Left lung (tissue), 10 donors: ENCODE results near the gene KCNK10. TPM values are rescaled to one million over a fixed set of nuclear protein-coding genes. Genes with fewer than 3 reads are reported as not detected.

Source experiments
- ATAC-seq: fragments of 200-7000 bp; cut with Tn5 transposase; one replicate; pipeline ENCODE4 v1.9.1; 2020; ENCODE audit warnings: moderate library complexity
- DNase-seq, 4 donors: peaks; one replicate each; pipeline ENCODE4 v3.0.0-alpha.2; 2013 to 2020
- H3K27ac ChIP-seq, 2 donors: fragments of 200-600 bp; sonication (generic) in 1 of 2; one replicate each; pipeline versions ENCODE4 v1.5.0 to v1.8.0; 2020 to 2021
- H3K27me3 ChIP-seq, 2 donors: fragments of 200-600 bp; sonication (generic) in 1 of 2; one replicate each; pipeline versions ENCODE4 v1.5.0 to v1.8.0; 2020 to 2021
- H3K36me3 ChIP-seq, 2 donors: fragments of 200-600 bp; sonication (generic) in 1 of 2; one replicate each; pipeline versions ENCODE4 v1.5.0 to v1.8.0; 2020 to 2021
- H3K4me1 ChIP-seq, 2 donors: fragments of 200-600 bp; one replicate each; pipeline ENCODE4 v1.8.0; 2021
- H3K4me3 ChIP-seq, 2 donors: fragments of 200-600 bp; sonication (generic) in 1 of 2; one replicate each; pipeline versions ENCODE4 v1.5.0 to v1.8.0; 2020 to 2021; ENCODE audit warnings: mild to moderate bottlenecking in 1 of 2
- H3K9me3 ChIP-seq, 2 donors: fragments of 200-600 bp; sonication (generic) in 1 of 2; one replicate each; pipeline versions ENCODE4 v1.5.0 to v1.8.0; 2020 to 2021
- intact Hi-C, 2 donors: fragments of 100-400 bp; cut with DNase I; formaldehyde crosslinking; loops; one replicate each; pipeline versions ENCODE4 v1.11.2 to v1.14.2; 2022
- polyA plus RNA-seq, 6 donors: library from polyadenylated mRNA; unstranded; fragments of 120-200 nt; gene quantifications; one replicate each; pipeline ENCODE4 v1.2.1, GENCODE V29; 2013; ENCODE audit not compliant: insufficient read length in 6 of 6
- total RNA-seq, 2 donors: library from RNA; stranded (reverse); fragmentation: NEBNext Ultra II Directional; extraction: Animal tissue kit (Norgen Biotek cat#: 25700); gene quantifications; one replicate each; pipeline ENCODE4 v1.2.1, GENCODE V29; 2021
- TF ChIP-seq, protein P1 (sequence below), 2 donors: fragments of 200-600 bp; sonication (generic) in 1 of 2; IDR thresholded peaks; one replicate each; pipeline versions ENCODE4 v1.5.0 to v1.8.0; 2021; ENCODE audit warnings: antibody characterized with exemption in 2 of 2
- donor health status: DM: no; HTN: yes; CAD: no.
- donor health status: DM: no; HTN: no; CAD: no.

Gene KCNK10
- total and polyA plus RNA-seq, 8 donors: 0.13 to 0.21 (median 0.16) TPM; not detected in 2

- H3K4me3 ChIP-seq: no peak overlapping the region
- intact Hi-C loops: no loop called here
- no peaks in the 10 kb centered on the region for H3K9me3 ChIP-seq
- H3K27me3 ChIP-seq: no peaks in the 10 kb centered on the region
- ATAC-seq: no peak
- no peak overlapping the region for H3K27ac ChIP-seq
- H3K4me1 ChIP-seq: no peaks in the 10 kb centered on the region
- H3K36me3 ChIP-seq: no peaks in the 10 kb centered on the region
- TF ChIP-seq, protein P1, sequence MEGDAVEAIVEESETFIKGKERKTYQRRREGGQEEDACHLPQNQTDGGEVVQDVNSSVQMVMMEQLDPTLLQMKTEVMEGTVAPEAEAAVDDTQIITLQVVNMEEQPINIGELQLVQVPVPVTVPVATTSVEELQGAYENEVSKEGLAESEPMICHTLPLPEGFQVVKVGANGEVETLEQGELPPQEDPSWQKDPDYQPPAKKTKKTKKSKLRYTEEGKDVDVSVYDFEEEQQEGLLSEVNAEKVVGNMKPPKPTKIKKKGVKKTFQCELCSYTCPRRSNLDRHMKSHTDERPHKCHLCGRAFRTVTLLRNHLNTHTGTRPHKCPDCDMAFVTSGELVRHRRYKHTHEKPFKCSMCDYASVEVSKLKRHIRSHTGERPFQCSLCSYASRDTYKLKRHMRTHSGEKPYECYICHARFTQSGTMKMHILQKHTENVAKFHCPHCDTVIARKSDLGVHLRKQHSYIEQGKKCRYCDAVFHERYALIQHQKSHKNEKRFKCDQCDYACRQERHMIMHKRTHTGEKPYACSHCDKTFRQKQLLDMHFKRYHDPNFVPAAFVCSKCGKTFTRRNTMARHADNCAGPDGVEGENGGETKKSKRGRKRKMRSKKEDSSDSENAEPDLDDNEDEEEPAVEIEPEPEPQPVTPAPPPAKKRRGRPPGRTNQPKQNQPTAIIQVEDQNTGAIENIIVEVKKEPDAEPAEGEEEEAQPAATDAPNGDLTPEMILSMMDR (IDR thresholded peaks at IDR 0.05): no peak
- no peak for DNase-seq
Measured at GRCh38 chr14:88258021-88258420, 65.0 kb downstream of the KCNK10 start.

DNA sequence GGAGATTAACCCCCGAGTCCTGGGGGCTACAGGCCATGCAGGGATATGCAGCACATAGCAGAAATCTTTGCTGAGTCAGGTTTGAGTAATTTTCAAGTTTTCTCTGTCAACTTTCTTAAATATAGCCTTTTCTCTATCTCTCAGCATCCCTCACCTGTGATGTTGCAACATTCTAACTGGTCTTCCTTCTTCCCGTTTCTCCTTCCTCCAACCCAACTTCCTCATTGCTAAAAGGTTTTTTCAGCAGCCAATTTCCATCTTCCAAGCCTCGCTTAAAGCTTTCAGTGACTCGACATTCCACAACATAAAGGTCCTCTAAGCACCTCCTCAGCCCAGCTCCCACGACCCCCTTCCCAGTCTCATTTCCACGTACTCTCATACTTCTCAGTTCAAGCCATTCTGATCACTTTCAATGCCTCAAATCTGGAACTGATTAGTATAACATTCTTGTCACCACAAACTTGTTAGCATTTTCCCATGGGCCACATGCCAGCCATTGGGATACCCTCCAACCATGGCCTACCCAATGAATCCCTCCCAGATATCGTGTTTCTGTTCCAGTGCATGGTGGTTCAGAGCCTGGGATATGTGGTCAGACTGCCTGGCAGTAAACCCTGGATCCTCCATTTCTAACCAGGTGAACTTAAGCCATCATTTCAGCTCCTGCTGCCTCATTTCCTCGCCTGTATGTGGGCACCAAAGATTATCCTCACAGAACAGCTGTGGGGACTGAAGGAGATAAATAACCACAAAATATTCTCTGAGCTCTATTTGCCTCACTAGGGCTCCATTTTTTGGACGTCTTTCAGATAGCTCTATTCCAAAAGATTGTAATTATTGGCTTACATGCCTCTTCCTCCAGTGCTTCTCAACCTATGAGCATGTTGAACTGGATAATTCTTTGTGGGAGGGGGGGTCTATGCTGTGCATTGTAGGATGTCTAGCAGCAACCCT is 65.8 kb downstream of the KCNK10 start:
- H3K4me3 ChIP-seq: no peak overlapping the region
- no peaks in the 10 kb centered on the region for H3K4me1 ChIP-seq
- intact Hi-C loops: no loop called here
- H3K9me3 ChIP-seq: no peaks in the 10 kb centered on the region
- ATAC-seq (no peak), DNase-seq (no peak)
- no peaks in the 10 kb centered on the region for H3K27me3 ChIP-seq
- H3K27ac ChIP-seq: no peak overlapping the region
- TF ChIP-seq, protein P1 (IDR thresholded peaks at IDR 0.05): no peak
- H3K36me3 ChIP-seq: no peaks in the 10 kb centered on the region

DNA sequence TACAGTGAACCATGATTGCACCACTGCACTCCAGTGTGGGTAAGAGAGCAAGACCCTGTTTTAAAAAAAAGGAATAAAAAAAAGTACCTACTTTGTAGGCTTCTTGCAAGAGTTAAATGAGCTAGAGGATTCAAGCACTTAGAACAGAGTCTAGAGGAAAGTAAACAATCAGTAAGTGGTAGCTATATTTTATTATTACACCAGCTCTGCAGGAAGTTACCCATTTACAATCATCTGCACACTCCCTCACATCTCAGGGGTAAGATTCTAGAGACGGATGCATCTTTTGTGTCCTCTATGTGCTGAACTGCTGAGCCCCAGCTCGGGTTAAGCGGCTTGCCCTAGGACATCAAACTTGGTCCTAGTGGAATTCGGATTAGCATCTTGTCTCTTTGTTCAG is 67.3 kb downstream of the KCNK10 start:
- intact Hi-C loops: no loop called here
- TF ChIP-seq, protein P1 (IDR thresholded peaks at IDR 0.05): no peak
- ATAC-seq (no peak), DNase-seq (no peak)
- no peaks in the 10 kb centered on the region for H3K36me3 ChIP-seq
- no peaks in the 10 kb centered on the region for H3K4me1 ChIP-seq
- no peak overlapping the region for H3K27ac ChIP-seq
- no peaks in the 10 kb centered on the region for H3K27me3 ChIP-seq
- H3K9me3 ChIP-seq: no peaks in the 10 kb centered on the region
- H3K4me3 ChIP-seq: no peak overlapping the region

DNA sequence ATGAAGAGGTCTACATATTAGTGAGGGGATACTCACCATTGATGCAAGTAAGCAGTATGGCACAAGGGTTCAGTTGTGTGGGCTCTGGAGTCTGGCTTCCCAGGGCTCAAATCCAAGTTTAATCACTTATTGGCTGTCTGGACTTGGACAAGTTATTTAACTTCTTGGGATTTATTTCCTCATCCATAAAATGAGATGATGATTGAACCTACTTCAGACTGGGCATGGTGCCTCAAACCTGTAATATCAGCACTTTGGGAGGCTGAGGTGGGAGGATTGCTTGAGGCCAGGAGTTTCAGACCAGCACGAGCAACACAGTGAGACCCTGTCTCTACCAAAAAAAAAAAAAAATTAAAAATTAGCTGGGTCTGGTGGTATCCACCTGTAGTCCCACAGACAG is 67.9 kb downstream of the KCNK10 start:
- Histone ChIP-seq H3K36me3 (no peaks in the 10 kb centered on the region), H3K9me3 (no peaks in the 10 kb centered on the region), H3K27me3 (no peaks in the 10 kb centered on the region), H3K27ac (no peak overlapping the region), H3K4me3 (no peak overlapping the region), H3K4me1 (no peaks in the 10 kb centered on the region)
- TF ChIP-seq, protein P1 (IDR thresholded peaks at IDR 0.05): no peak
- ATAC-seq (no peak), DNase-seq (no peak)
- intact Hi-C loops: no loop called here

DNA sequence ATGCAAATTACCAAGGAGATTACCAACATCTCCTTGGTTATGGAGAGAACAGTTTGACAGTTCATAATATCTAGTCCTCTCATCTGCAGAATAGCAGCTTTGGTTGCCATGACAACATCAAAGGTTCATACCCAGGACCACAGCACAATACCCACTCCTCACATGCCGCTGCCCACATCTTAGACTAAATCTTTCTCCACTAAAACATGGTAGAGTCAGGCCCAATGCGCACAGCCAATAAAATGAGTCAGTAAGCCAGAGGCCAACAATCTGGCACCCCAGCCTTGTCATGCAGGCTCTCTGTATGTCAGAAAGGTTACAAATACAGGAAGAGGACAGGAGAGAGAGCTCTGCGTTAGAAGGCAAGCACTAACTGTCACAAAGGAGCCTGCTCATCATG is 70.6 kb downstream of the KCNK10 start:
- TF ChIP-seq, protein P1 (IDR thresholded peaks at IDR 0.05): no peak
- H3K4me3 ChIP-seq: no peak overlapping the region
- intact Hi-C loops: no loop called here
- no peaks in the 10 kb centered on the region for H3K36me3 ChIP-seq
- H3K27me3 ChIP-seq: peaks cover 0 to under 1% of the 10 kb centered on the region in 2 donors
- no peaks in the 10 kb centered on the region for H3K9me3 ChIP-seq
- H3K4me1 ChIP-seq: no peaks in the 10 kb centered on the region
- DNase-seq (no peak), ATAC-seq (no peak)
- H3K27ac ChIP-seq: no peak overlapping the region
